HCEC 1CT (cell line): ENCODE results near the gene ATAD5.
"Not testable (repeated sequence)": the region's sequence is repeated elsewhere in the genome, so short reads cannot be mapped to it uniquely, and the experiment has no call there.

ENCODE experiments used
- DNase-seq: peaks from one replicate; pipeline ENCODE4 v3.0.0-alpha.2; 2017

Gene ATAD5

DNA sequence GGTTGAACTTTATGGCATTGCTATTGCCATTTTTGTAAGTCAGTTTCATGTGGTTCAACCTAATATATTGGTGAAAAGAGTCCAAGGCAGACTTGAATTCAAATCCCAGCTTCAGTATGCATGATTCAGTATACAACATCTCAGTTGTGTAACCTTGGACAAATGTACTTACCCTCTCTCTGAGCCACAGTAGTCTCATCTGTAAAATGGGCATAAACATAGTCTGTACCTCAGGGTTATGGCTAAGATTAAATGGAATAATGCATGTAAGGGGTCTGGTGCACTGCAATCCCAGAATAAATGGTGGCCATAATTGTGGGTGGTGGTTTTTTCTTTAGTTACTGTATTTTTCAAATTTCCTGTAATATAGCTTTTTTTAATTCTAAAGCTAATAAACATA lies 85.3 kb downstream of the ATAD5 start:
- DNase-seq = no peak

DNA sequence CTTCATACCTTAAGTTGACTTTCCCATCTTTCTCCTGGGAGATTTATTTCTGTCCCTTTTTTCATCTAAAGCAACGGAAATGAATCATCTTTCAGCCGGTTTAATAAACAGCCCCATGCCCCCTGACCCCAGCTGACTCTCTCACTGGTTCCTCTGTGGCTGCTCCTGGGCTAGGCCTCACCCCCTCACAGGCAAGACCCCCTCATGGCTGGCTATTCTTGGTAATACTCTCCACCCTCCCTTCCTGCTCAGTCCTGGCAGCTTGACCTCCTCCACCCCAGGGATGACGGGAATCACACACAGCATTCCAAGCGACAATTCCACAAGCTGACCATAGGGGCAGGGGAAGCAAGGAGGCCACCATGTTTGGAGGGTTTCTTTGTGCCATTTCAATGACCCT lies 88.5 kb downstream of the ATAD5 start:
- peak; percentile 52 for DNase-seq

DNA sequence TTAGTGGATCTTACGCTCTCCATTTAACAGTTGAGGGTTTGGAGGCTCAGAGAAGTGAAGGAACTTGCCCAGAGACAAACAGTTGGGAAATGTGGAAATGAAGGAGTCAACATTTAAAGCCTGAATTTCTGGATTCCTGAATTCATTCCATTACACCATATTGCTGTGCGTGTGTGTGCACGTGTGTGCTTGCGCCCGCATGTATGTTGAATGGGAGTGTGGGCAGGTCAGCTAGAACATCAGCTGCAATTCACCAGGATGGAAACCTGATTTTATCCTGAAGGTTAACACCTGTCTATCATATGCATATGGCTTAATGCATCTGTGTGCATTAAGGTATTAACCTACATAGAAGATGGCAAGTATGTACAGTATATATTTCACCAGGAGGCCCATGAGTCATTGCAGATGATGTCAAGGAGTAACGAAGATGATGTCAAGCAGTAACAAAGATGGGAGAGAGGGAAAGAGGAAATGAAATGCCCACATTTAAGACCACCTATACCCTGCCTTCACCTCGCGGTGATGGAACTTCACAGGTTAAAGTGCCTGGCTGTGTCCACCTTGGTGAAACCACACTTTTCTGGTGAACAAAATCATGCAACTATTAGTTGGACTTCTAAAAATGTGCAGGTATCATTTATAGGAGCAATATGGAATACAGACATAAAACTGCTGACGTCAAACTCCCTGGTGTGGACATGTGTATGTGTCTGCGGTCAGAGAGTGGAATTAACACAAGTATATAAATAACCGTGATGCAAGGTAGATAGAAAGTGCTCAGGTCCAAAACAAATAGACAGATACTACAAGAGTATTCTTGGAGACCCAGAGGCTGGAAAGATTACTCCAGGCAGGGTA lies 89.1 kb downstream of the ATAD5 start:
- no peak for DNase-seq

DNA sequence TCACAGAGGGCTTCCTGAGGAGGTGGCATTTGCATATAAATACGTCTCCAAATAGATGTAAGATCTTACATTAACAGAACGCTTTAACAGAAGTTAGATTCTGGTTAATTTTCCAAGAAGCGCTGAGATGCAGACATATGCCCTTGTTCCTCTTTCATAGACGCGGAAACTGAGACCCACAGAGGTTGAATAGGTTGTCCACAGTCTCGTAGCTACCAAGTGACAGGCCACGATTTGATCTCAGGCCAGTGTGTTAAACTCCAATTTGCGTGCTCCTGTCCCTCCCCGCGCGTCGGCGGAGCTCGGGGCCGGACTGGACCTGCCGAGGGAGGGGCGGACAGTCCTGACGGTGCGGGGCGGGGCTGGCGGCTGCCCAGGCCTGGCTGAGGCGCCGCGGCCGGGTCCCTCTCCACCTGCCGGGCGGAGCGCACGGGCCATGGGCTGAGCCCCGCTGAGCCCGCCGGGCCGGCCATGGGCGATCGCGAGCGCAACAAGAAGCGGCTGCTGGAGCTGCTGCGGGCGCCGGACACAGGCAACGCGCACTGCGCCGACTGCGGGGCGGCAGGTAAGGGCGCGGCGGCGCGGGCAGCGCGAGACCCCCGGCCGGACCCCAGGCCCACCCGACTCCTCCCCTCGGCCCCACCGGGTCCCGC lies 89.9 kb downstream of the ATAD5 start, which contains the start of gene ADAP2:
Gene ADAP2 (plus strand): TSS at position 402 of the 653 bp plus-strand sequence. CDS start 70 bp downstream, at position 472.
- no peak for DNase-seq

DNA sequence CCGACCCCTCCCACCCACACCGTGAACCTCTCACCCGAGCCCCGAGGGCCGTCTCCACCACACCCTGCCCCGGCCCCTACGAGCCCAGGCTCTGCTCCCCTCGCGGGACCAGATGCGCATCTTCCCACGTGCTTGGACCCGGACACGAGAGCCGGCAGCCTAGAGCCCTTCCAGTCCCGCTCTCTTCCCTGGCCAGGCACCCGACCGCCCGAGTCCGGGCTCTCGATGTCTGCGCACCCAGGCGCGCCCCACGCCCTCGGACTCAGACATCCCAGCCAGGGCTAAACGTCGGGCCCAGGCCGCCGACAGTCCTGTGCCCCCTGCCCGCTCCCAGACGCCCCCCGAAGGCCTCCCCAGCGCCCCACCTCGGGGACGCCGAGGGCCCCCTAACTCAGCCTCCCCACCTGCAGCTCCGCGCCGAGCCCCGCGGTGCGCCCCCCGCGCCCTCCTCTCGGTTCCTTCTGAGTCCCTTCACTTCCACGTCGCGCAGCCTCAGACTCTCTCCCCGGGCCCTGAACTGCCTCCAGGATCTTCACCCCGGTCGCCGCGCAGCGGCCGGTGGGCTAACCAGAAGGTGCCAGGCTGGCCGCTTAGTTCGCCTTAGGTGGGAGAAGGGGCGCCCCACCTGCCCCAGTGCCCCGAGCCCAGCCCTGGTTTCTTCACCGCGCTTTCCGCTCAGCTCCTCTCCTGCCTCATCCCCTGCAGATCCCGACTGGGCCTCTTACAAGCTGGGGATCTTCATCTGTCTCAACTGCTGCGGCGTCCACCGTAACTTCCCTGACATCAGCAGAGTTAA lies 90.7 kb downstream of the ATAD5 start:
- no peak for DNase-seq

- no peak for DNase-seq
Observed at GRCh38 chr17:30924341-30924740, 92.6 kb downstream of the ATAD5 start.

- DNase-seq = no peak
Observed at GRCh38 chr17:30926516-30926915, 94.8 kb downstream of the ATAD5 start.

DNA sequence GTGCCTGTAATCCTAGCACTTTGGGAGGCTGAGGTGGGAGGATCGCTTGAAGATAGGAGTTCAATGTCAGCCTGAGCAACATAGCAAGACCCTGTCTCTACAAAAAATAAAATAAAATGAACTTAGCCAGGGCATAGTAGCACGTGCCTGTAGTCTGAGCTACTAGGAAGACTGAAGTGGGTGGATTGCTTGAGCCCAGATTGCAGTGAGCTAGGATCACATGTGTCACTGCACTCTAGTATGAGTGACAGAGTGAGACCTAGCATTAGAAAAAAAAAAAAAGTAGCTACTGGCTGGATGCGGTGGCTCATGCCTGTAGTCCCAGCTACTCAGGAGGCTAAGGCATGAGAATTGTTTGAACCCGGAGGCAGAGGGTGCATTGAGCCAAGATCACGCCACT lies 96.0 kb downstream of the ATAD5 start:
- DNase-seq = no peak

DNA sequence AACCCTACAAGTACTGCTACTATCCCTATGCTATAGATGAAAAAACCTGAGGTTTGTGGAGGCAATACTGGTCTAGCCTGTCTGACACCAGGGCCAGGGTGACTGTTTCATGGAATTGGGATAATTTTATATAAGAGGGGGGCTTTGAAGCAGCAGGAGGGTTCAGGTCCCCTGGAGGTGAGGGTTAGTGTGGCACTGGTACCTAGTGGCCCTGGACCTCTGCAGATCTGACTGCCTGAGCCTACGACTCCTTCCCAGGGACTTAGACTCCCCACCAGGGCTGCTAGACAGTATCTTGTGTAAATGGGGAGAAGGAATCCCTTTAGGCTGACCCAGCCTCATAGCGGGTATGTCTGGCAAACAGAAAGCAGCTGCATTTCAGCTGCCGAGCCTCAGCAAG lies 96.8 kb downstream of the ATAD5 start:
- no peak for DNase-seq

DNA sequence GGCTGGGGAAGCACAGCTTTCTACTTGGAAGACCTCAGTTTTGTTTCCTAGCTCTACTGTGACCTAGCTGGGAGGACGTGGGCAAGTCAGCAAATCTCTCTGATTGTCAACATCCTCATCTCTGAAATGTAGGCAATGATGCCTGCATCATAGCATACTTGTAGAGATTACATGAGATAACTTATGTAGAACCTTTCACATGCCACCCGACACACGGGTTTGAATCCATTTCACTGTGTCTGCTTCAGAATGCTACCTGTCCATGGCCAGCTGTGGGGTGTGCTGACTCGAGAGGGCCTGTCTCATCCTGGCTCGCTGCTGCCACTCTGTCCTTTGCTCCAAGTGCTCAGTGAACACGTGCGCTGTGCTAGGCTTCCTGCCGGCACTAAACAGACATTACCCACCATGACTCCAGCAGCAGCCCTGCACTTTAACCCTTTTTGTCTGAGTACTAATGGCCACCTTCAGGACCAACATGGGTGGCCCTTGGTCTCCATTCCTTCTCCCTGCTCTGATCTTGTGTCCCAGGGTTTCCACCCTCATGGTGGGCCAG lies 97.4 kb downstream of the ATAD5 start:
- no peak for DNase-seq

DNA sequence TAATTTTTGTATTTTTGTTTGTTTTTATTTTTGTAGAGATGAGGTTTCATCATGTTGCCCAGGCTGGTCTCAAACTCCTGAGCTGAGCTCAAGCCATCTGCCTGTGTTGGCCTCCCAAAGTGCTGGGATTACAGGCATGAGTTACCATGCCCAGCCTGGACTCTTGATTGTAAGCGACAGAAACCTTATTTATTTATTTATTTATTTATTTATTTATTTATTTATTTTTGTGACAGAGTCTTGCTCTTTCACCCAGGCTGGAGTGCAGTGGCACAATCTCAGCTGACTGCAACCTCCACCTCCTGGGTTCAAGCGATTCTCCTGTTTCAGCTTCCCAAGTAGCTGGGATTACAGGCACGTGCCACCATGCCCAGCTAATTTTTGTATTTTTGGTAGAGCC lies 98.1 kb downstream of the ATAD5 start:
- DNase-seq = not testable (repeated sequence)

GRCh38 chr17:30930495-30930894 lies 98.7 kb downstream of the ATAD5 start:
- no peak for DNase-seq

- not testable (repeated sequence) for DNase-seq
Observed at GRCh38 chr17:30931582-30931981, 99.8 kb downstream of the ATAD5 start.

DNA sequence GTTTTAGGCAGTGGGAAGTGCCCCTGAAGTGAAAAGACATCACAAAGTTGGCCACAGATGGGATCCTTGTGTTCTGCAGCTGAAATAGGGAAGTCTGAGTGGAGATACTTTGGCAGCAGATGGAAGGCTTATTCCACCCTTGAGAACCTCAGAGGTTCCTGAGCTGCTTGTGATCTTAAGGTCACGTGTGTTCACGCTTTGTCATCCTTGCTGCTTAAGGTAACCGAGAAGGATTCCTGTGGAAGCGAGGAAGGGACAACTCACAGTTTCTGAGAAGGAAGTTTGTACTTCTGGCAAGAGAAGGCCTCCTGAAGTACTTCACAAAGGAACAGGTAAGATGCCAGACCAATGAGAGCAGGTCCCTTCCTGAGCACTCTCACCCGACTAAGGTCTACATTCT lies 102.2 kb downstream of the ATAD5 start:
- no peak for DNase-seq

DNA sequence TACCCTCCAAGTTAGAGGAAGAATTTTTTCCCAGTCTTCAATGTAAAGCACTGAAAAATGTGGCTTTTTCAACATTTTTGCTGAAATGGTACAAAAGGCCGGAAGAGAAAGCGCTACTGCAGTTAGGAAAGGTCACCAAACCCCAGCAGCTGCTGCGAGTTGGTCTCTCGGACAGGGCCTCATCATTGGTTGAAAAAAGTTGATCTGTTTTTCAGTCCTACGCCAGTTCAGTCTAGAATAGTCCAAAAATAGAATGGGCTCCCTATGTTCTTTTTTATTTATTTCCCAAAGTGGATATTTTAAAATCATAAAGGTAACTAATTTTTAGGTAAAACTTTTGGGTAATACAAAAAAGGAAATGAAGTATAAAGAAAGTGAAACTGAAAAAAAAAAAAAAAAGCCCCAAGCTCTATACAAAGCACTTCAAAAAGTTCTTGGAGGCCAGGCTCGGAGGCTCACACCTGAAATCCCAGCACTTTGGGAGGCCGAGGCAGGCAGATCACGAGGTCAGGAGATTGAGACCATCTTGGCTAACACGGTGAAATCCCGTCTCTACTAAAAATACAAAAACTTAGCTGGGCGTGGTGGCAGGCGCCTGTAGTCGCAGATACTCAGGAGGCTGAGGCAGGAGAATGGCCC lies 107.4 kb downstream of the ATAD5 start:
- no peak for DNase-seq

GRCh38 chr17:30942308-30943079 lies 110.7 kb downstream of the ATAD5 start:
- DNase-seq = no peak
